ENCODE measurements around the gene RAB11FIP3.
"Not testable (repeated sequence)": the region's sequence is repeated elsewhere in the genome, so short reads cannot be mapped to it uniquely, and the experiment has no call there.

The RAB11FIP3 gene, protein sequence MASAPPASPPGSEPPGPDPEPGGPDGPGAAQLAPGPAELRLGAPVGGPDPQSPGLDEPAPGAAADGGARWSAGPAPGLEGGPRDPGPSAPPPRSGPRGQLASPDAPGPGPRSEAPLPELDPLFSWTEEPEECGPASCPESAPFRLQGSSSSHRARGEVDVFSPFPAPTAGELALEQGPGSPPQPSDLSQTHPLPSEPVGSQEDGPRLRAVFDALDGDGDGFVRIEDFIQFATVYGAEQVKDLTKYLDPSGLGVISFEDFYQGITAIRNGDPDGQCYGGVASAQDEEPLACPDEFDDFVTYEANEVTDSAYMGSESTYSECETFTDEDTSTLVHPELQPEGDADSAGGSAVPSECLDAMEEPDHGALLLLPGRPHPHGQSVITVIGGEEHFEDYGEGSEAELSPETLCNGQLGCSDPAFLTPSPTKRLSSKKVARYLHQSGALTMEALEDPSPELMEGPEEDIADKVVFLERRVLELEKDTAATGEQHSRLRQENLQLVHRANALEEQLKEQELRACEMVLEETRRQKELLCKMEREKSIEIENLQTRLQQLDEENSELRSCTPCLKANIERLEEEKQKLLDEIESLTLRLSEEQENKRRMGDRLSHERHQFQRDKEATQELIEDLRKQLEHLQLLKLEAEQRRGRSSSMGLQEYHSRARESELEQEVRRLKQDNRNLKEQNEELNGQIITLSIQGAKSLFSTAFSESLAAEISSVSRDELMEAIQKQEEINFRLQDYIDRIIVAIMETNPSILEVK

DNA sequence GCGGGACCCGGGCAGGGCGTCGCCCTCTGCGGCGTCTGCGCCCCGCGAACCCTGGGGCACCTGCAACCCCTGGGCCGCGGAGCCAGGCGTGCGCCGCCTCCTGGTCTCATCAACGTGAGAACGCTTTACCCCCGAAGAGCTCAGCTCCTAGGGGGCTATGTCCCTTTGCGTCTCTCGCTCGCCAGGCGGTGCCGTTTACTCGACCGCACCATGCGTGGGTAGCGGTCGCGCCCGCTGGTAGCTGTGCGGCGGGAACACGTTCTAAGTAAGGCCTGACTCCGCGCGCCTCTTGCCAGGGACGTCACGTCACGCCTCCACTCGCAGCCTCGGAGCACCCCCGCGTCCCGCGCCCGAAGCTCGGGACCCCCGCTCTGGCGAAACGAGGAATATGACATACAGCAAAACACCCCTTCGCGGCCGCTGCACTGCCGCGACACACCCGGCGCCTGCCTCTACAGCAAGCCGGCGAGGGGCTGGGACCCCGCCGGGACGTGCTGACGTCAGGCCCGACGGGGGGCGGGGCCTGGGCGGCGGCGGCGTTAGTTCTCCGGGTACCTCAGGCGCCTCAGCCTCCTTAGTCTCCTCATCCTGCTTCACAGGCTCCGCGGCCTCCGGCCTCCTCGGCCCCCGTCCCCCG is at the start of gene RAB11FIP3:
Gene RAB11FIP3 (plus strand): TSS at position 568 of the 637 bp plus-strand sequence. CDS start 358 bp downstream, outside the sequence.
- DNase-seq = peak; percentile 85

GRCh38 chr16:375927-376816 is 49.3 kb upstream of the RAB11FIP3 start:
- no peak for DNase-seq

GRCh38 chr16:376817-377418 is 48.5 kb upstream of the RAB11FIP3 start:
- no peak for DNase-seq

DNA sequence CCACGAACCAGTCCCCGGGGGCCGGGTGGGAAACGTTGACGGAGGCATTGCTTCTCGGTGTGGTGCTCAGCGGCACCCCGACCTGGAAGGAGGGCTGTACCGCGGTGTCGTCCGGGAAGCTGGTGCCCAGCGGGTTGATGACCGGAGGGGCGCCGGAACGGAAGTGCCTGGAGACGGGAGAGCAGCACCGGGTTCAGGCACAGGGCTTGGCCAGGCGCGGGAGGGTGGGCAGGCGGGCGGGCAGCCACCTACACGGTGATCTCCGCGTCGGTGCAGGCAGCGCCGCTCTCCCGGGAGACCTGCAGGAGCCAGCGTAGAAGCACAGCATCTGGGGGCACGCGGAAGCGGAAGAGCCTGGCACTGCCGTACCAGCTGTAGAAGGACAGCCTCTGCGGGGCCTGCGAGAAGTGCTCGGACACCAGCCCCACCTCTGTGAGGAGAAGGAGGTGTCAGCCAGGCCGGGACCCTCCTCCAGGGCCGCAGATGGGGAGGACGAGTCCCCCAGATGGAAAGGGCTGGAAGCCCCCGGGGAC is 48.0 kb upstream of the RAB11FIP3 start:
- DNase-seq = no peak

DNA sequence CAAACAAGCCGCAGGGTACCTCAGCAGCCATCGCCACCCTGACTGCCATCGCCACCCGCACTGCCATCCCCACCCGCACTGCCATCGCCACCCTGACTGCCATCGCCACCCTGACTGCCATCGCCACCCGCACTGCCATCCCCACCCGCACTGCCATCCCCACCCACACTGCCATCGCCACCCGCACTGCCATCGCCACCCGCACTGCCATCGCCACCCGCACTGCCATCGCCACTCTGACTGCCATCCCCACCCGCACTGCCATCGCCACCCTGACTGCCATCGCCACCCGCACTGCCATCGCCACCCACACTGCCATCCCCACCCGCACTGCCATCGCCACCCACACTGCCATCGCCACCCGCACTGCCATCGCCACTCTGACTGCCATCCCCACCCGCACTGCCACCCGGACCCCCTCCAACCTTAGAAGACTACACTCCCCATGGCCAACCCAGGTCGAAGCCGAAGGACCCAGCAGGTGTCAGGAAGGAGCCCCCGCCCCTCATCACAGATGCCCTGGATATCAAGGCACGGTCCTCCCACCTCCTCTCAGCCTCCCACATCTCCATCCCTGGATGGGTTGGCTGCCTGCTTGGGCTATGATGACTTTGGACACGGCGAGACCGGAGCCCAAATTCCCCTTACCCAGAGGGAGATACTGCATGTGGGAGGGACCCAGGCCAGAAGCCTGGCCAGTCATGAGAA is 47.2 kb upstream of the RAB11FIP3 start:
- not testable (repeated sequence) for DNase-seq

DNA sequence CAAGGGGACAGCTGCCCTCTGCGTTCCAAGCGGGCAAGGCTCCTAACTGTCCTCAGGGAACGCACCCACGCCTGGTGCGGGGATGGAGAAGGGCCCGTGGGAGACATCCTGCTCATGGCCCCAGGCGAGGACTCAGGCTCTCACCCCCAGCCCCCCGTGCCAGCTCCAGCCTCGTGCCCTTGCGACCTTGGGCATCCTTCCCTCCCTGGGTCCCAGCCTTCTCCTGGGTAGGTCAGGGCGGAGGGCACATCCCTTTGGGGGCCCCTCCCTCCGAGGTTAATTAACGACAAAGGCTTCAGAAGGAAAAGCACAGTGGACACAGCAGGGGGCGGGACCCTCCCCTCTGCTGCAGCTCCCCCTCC is 46.6 kb upstream of the RAB11FIP3 start:
- no peak for DNase-seq

DNA sequence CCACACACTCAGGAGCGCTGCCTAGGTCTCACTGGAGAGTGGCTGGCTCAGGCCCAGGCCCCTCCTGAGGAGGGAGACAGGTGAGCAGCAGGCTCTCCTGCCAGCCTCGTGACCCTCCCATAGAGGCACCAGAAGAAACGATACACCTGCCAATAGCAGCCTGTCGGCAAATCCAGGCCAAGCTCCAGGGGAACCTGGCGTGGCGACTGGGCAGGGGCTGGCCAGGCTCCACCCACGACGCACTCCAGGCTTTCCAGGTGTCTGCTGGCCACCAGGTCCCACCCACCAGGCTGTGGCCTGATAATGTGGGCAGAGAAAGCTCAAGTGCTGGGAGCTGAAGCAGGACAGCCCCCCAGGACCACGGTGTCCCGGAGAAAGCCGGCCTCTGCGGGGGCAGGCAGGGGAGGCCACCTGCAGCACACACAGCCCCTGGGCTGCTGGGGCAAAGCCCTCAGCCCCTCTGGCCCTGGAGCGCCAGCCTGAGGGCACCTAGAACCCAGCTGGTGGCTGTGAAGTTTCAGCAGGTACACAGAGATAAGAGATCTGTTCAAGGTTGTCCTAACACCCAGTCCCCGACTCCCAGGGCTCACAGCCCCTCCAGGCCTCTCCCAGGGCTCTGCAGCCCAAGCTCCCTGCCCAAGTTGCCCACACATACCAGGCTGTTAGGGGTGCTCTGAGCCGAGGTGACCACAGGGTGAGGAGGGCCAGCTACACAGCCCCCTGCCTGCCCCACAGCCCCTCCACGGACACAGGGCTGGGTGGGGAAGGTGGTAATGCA is 46.1 kb upstream of the RAB11FIP3 start:
- no peak for DNase-seq

GRCh38 chr16:379961-380761 is 45.3 kb upstream of the RAB11FIP3 start:
- no peak for DNase-seq

- DNase-seq = no peak
These were observed 44.8 kb upstream of the RAB11FIP3 start for GRCh38 chr16:380762-381011.

DNA sequence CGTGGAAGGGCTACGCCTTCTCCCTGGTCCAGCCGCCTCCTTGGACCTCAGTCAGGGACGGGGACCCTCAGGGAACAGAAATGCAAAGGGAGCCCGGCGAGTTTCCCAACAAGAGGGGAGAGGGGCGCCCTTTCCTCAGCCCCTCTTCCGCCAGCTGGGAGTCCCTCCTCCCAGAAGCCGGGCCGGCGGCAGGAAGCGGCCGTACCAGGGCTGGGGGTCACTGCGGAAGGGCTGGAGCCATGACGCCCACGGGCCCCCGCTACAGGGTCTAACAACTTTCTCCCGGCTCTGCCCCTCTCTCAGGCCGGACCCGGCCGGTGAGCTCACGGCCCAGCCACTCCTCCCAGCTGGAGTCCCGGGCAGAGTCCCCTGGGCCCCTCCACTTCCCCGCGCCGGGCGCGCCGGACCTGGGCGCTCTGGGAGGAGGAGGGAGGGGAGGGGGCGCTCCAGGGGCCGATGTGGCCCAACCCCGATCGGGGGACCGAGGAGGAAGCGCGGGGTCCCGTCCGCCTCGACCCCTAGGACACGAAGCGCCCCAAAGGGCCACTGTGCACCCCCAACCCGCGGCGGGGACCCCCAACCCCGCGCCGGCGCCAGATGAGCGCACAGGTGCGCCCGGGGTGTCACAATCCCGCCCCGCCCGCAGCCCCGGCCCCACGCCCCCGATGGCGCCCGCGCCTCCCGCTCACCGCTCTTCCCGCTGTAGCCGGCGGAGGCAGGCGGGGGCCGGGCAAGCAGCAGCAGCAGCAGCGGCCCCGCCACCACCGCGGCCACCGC is 44.2 kb upstream of the RAB11FIP3 start:
- DNase-seq = no peak

DNA sequence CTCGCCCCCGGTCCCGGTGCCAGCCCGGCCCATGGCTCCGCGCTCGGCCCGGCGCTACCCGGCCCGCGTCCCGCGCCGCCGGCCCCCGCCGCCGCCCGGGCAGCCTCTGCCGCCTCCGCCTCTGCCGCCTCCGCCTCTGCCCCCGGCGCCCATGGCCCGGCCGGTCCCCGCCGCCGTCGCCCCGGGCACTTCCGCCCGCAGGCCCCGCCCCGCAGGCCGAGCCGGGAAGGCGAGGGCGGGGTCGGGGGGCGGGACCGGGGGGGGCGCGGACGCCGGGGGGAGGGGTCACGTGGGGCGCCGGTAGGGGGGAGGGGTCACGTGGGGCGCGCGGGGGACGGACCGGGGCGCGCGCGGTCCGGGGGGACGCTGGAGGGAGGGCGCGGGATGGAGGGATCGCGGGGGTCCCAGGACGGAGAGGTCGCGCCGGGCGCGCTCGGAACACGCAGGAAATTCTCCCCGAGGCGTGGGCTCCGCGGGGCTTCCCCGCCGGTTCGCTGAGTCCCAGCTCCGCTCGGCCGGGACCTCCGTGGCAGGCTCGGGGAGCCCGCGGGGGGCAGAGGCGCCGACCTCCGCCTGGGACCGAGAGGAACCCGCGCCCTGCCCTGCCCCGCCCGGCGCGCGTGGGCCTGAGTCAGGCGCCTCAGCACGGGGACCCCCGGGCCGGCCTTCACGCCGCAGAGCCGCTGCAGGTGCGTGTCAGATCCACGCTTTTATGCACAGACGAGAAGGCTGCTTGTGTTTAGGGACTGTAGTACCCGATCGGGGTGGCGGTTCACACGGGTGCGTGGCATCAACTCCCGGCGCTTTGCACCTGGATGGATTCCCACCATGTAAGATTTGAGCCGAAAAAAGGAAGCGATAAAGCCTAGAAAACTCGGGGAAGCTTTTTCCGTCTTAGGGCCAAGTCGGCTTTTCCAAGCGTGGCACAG is 43.4 kb upstream of the RAB11FIP3 start, which contains the start of gene PGAP6:
Gene PGAP6 (minus strand): TSS at position 190 of the 929 bp plus-strand sequence. CDS start 157 bp downstream, at position 33.
- DNase-seq = peak; percentile 66

DNA sequence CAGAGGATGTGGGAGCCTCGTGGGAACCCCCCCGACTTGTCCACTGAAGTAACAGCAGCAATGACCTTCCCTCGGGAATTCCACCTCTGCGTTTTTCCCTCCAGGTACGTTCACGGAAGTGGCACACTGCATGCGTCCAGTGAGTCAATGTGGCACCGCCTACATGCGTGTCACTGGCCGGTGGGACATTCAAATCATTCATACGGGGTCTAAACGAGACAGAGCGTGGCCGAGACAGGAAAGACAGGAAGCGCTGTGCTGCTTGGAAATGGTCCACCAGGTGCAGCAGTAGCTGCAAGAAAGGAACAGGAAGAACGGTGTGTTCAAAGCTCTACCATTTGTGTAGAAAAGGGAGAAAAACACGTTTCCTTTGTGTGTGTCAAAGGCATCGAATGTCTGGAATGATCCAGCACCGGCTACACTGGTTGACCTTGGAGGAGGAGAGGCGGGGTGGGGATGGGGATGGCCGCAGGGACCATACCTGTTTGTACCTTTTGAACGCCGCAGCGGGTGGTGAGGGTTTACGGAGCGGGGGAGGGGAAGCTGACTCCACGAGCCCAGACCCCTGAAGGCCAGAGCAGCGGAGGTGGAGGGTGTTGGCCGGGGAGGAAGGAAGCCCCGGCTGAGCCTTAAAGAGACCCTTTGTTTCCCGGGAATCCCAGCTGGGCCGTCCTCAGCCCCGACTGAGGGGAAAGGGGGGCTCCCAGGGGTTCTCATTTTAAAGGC is 42.0 kb upstream of the RAB11FIP3 start:
- DNase-seq = no peak

- peak; percentile 40 for DNase-seq
These were observed 38.8 kb upstream of the RAB11FIP3 start for GRCh38 chr16:386641-387156.

- not testable (repeated sequence) for DNase-seq
These were observed 37.4 kb upstream of the RAB11FIP3 start for GRCh38 chr16:387761-388666.

DNA sequence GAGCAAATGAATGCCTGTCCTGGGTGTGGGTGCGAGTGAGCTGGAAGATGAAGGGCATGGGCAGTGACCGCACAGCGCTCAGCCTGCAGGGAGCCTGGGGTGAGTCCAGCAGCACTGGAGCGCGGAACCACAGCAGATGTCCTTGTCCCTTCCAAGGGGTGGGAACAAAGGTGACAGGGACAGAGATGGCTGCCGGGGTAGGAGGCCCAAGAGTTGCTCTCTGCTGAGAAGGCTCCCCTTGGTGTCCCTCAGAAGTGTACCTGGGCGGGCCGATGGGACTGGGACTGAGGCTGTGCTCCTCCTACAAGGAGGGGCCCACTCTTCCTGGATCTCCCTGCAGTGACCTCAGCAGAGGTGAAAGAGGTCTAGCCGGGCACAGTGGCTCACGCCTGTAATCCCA is 36.1 kb upstream of the RAB11FIP3 start:
- DNase-seq = no peak
